Right hindlimb (tissue), 1 donor: ENCODE results near the gene MRPL33.

Experiments used
- DNase-seq: peaks from one replicate; pipeline ENCODE4 v3.0.0-alpha.2; 2018

The MRPL33 gene

DNA sequence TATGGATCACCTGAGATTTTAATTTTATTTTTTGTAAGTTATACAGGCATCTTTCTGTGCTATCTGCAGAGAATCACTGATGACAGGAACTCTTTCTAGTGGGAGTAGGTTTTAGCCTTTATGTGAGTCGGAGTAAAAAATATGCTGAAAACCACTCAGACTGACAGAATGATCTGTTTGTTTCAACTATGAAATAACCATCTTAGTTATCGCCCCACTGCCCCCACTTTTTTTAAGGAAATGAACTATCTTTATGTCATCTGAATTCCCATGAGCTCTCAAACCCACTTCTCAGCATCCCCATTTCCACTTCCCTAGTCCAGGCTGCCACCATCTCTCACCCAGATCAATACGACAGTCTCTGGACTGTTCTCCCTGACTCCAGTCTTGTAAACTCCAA, 38.9 kb downstream of the MRPL33 start:
- no peak for DNase-seq

DNA sequence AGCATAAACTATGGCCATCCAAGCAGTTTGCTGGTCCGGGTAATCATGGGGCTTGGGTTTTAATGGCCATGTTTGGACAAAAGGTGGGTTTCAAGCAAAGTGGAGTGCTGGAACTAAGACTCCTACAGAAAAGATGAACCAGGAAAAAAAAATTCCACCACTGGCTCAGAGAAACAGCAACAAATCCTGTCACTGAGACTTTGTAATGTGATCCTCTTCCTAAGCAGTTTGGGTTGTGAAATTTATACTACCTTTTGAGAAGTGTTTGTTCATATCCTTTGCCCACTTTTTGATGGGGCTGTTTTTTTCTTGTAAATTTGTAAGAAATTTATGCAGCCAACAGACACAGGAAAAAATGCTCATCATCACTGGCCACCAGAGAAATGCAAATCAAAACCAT, 40.2 kb downstream of the MRPL33 start:
- DNase-seq, result no peak

DNA sequence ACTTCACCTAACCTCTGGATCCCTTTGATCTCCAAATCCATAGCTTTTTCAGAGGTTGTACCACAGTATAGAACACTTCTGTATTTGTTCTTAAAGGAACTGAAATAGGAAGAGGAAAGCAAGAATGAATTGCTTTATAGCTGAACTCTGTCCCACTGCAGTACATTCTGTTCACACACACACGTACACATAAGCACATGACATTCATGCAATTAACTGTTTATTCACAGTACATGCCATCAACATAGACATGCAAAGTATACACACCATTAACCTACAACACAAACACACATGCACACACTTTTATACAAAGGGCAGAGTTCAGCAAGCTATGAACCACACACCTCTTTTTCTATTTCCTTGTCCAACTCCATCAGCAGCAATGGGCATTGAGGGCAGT, 43.2 kb downstream of the MRPL33 start:
- no peak for DNase-seq

GRCh38 chr2:27815860-27816438, 44.4 kb downstream of the MRPL33 start:
- no peak for DNase-seq

DNA sequence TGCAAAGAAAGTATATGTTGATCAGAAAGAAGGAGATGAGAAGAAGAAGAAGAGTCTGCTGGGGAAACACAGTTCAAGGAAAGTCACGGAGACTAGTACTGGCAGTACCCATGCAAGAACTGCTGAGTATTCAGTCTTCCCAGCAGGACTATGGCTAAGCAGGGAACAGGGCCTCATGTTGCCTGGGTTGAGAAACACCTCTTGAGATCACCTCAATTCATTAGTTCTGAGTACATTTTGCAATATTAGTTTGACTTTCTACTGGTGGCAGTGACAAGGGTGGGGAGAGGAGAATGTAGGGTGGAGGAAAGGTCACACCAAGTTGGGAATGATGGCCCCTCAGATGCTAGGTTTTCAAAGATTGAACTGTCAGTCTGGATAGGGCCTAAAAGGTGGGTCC, 50.5 kb downstream of the MRPL33 start:
- no peak for DNase-seq

DNA sequence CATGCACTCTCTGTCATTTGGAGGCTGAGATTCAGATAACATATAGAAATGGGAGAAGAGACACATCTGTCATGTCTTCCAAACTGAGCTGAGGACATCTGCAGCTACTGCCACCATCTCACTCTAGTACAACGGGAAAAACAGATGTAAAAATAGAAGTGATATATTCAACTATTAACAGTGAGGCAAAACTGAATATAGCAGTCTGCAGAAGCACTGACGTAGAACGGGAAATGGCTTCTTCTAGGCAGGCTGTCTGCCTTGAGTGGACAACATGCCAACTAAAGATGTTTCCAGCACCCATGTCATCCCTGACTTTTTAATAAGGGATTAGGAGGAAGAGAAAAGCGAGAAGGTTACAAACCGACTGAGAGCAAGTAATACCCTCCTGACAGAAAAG, 51.6 kb downstream of the MRPL33 start:
- no peak for DNase-seq

GRCh38 chr2:27823569-27823968, 52.0 kb downstream of the MRPL33 start:
- DNase-seq, result no peak

DNA sequence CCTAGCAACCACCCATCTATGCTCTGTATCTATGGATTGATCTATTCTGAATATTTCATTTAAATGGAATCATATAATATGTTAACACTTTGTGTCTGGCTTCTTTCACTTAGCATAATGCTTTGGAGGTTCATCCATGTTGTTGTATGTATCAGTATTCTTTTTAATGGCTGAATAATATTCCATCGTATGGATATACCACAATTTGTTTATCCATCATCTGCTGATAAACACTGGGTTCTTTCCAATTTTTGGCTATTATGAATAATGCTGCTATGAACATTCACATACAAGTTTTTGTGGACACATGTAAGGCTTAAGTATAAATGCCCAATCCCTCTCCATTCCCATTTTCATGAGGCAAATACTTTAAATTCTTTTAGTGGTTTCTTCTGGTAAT, 52.9 kb downstream of the MRPL33 start:
- no peak for DNase-seq

- no peak for DNase-seq
Observed at GRCh38 chr2:27828305-27828704, 56.8 kb downstream of the MRPL33 start.
